ENCODE results near the gene UNC13C.

UNC13C gene

GRCh38 chr15:54035616-54036015 is 57.4 kb downstream of the UNC13C start:
- no peak for DNase-seq (ENCODE audit: low read depth)

GRCh38 chr15:54045397-54045796 is 67.2 kb downstream of the UNC13C start:
- DNase-seq (ENCODE audit: low read depth) = no peak
- TF ChIP-seq CTCF (conservative IDR thresholded peaks at IDR 0.05; ENCODE audit: low read length) = no peak

More at GRCh38 chr15:54035616-54036015, 57.4 kb downstream of the UNC13C start:
- no peak for TF ChIP-seq CTCF (conservative IDR thresholded peaks at IDR 0.05; ENCODE audit: low read length)
- no peak overlapping the region for H3K4me3 ChIP-seq (ENCODE audit: low read length)

GRCh38 chr15:54046093-54046492 is 67.9 kb downstream of the UNC13C start:
- no peak for TF ChIP-seq CTCF (conservative IDR thresholded peaks at IDR 0.05; ENCODE audit: low read length)
- H3K4me3 ChIP-seq (ENCODE audit: low read length) = no peak overlapping the region
- no peak for DNase-seq (ENCODE audit: low read depth)

More at GRCh38 chr15:54045397-54045796, 67.2 kb downstream of the UNC13C start:
- H3K4me3 ChIP-seq (ENCODE audit: low read length) = no peak overlapping the region

GRCh38 chr15:54064365-54064764 is 86.1 kb downstream of the UNC13C start:
- no peak for TF ChIP-seq CTCF (conservative IDR thresholded peaks at IDR 0.05; ENCODE audit: low read length)
- no peak overlapping the region for H3K4me3 ChIP-seq (ENCODE audit: low read length)
- DNase-seq (ENCODE audit: low read depth) = no peak

- no peak for TF ChIP-seq CTCF (conservative IDR thresholded peaks at IDR 0.05; ENCODE audit: low read length)
- H3K4me3 ChIP-seq (ENCODE audit: low read length) = no peak overlapping the region
- no peak for DNase-seq (ENCODE audit: low read depth)
These were observed 88.2 kb downstream of the UNC13C start for GRCh38 chr15:54066403-54066802.

- TF ChIP-seq CTCF (conservative IDR thresholded peaks at IDR 0.05; ENCODE audit: low read length) = peak; percentile 42
- no peak for DNase-seq (ENCODE audit: low read depth)
- H3K4me3 ChIP-seq (ENCODE audit: low read length) = no peak overlapping the region
These were observed 104.7 kb downstream of the UNC13C start for GRCh38 chr15:54082836-54083492.

GRCh38 chr15:54083501-54083900 is 105.3 kb downstream of the UNC13C start:
- no peak for DNase-seq (ENCODE audit: low read depth)
- H3K4me3 ChIP-seq (ENCODE audit: low read length) = no peak overlapping the region
- no peak for TF ChIP-seq CTCF (conservative IDR thresholded peaks at IDR 0.05; ENCODE audit: low read length)
